GM19240 (cell line): Measurements from ENCODE around the gene YOD1.

Experiments used
- DNase-seq: peaks from one replicate; pipeline ENCODE4 v3.0.0; 2011; ENCODE audit warnings: low spot score; ENCODE audit not compliant: insufficient read length

YOD1 gene

GRCh38 chr1:207013321-207014085 lies 37.5 kb downstream of the YOD1 start:
- DNase-seq, result no peak

- no peak for DNase-seq
Observed at GRCh38 chr1:207010726-207011125, 40.3 kb downstream of the YOD1 start.

GRCh38 chr1:207009945-207010344 lies 41.1 kb downstream of the YOD1 start:
- no peak for DNase-seq

- no peak for DNase-seq
Observed at GRCh38 chr1:207009182-207009850, 41.7 kb downstream of the YOD1 start.

- DNase-seq, result no peak
Observed at GRCh38 chr1:207007352-207008033, 43.5 kb downstream of the YOD1 start.

GRCh38 chr1:207006914-207007313 lies 44.1 kb downstream of the YOD1 start:
- no peak for DNase-seq

GRCh38 chr1:207006083-207006482 lies 44.9 kb downstream of the YOD1 start:
- DNase-seq, result no peak

- DNase-seq, result peak; percentile 43
Observed at GRCh38 chr1:207004931-207005830, 45.8 kb downstream of the YOD1 start.

- DNase-seq, result no peak
Observed at GRCh38 chr1:207003210-207003609, 47.8 kb downstream of the YOD1 start.

GRCh38 chr1:207002724-207003146 lies 48.3 kb downstream of the YOD1 start:
- DNase-seq, result no peak

- no peak for DNase-seq
Observed at GRCh38 chr1:207001492-207002245, 49.3 kb downstream of the YOD1 start.

- no peak for DNase-seq
Observed at GRCh38 chr1:207000651-207001291, 50.2 kb downstream of the YOD1 start.

GRCh38 chr1:206998816-206999215 lies 52.2 kb downstream of the YOD1 start:
- DNase-seq, result no peak
